B cell (primary cell): Measurements from ENCODE around the gene NRAP. TPM values are rescaled to one million over a fixed set of nuclear protein-coding genes. Genes with fewer than 3 reads are reported as not detected.

Source experiments
- ATAC-seq: fragments of 200-7000 bp; cut with Tn5 transposase; one replicate; pipeline ENCODE4 v1.10.0; 2021; ENCODE audit warnings: low read depth, mild to moderate bottlenecking, moderate number of reproducible peaks, moderate library complexity
- CTCF ChIA-PET: fragments of 350-600 bp; sonication (Branson Sonifier 250); formaldehyde crosslinking; loops from one replicate; lab custom pipeline; 2021; ENCODE audit warnings: antibody characterized with exemption, inconsistent platforms; lab: Charles Lee
- POLR2A ChIA-PET: fragments of 350-600 bp; sonication (Branson Sonifier 250); formaldehyde crosslinking; loops from one replicate; lab custom pipeline; 2021; ENCODE audit warnings: antibody characterized with exemption; lab: Charles Lee
- DNase-seq: peaks from one replicate; pipeline ENCODE4 v3.0.0; 2013
- H2AFZ ChIP-seq: 2 replicates; pipeline ENCODE4 v1.6.1; 2012; ENCODE audit warnings: mild to moderate bottlenecking, low read depth, low read length; ENCODE audit not compliant: insufficient read depth, poor library complexity, severe bottlenecking
- H3K27ac ChIP-seq, 2 donors: 1 replicate in 1 of 2; 2 replicates in 1 of 2; pipeline ENCODE4 v1.5.1; 2012 to 2013; ENCODE audit warnings: low read length in 2 of 2, mild to moderate bottlenecking in 2 of 2, moderate library complexity in 1 of 2
- H3K27me3 ChIP-seq, 4 experiments: fragments of 200-600 bp in 1 of 4; sonication (generic) in 1 of 4; replicated peaks in 1 of 4; 1 replicate in 2 of 4; 2 replicates in 2 of 4; pipeline versions ENCODE4 v1.6.1 to v1.7.0; 2013 to 2016; ENCODE audit warnings: low read length in 3 of 4, mild to moderate bottlenecking in 2 of 4, mixed read lengths in 1 of 4, moderate library complexity in 1 of 4; ENCODE audit not compliant: insufficient read depth in 4 of 4, control insufficient read depth in 3 of 4; ENCODE audit errors: control extremely low read depth in 1 of 4
- H3K36me3 ChIP-seq, 2 experiments: replicated peaks in 1 of 2; 1 replicate in 1 of 2; 2 replicates in 1 of 2; pipeline versions ENCODE4 v1.6.1 to v1.7.1; 2013; ENCODE audit warnings: low read length in 1 of 2; ENCODE audit not compliant: insufficient read depth in 2 of 2, control insufficient read depth in 1 of 2; ENCODE audit errors: control extremely low read depth in 1 of 2, extremely low read depth in 1 of 2
- H3K4me1 ChIP-seq, 2 donors: fragments of 200-600 bp in 1 of 2; sonication (generic) in 1 of 2; 1 replicate in 1 of 2; 2 replicates in 1 of 2; pipeline versions ENCODE4 v1.5.1 to v1.6.1; 2013 to 2017; ENCODE audit warnings: low read length in 2 of 2; ENCODE audit not compliant: control insufficient read depth in 2 of 2, insufficient read depth in 2 of 2
- H3K4me2 ChIP-seq: replicated peaks from 2 replicates; pipeline ENCODE3; 2012; ENCODE audit warnings: mild to moderate bottlenecking, low read depth, low read length; ENCODE audit not compliant: poor library complexity, severe bottlenecking
- H3K4me3 ChIP-seq, 5 experiments: fragments of 200-600 bp in 1 of 5; sonication (generic) in 1 of 5; 1 replicate in 3 of 5; 2 replicates in 2 of 5; pipeline versions ENCODE4 v1.5.1 to v1.7.0; 2011 to 2016; ENCODE audit warnings: low read length in 4 of 5, mild to moderate bottlenecking in 4 of 5, low read depth in 2 of 5, control low read depth in 1 of 5, moderate library complexity in 1 of 5; ENCODE audit not compliant: insufficient read depth in 1 of 5; ENCODE audit errors: control extremely low read depth in 1 of 5, extremely low read depth in 1 of 5
- H3K79me2 ChIP-seq: fragments of 200-600 bp; sonication (generic); one replicate; pipeline ENCODE4 v1.6.0; 2016; ENCODE audit warnings: low read length; ENCODE audit not compliant: control insufficient read depth, insufficient read depth
- H3K9ac ChIP-seq: fragments of 200-600 bp; sonication (generic); 2 replicates; pipeline ENCODE4 v1.6.1; 2017; ENCODE audit warnings: mild to moderate bottlenecking, low read length, moderate library complexity
- H3K9me3 ChIP-seq, 3 donors: one replicate each; pipeline versions ENCODE4 v1.6.1 to v1.7.1; 2013; ENCODE audit warnings: low read length in 2 of 3; ENCODE audit not compliant: control insufficient read depth in 2 of 3, insufficient read depth in 1 of 3; ENCODE audit errors: control extremely low read depth in 1 of 3
- H4K20me1 ChIP-seq: 2 replicates; pipeline ENCODE4 v1.6.0; 2012; ENCODE audit warnings: mild to moderate bottlenecking, low read length; ENCODE audit not compliant: insufficient read depth, control insufficient read depth, poor library complexity, severe bottlenecking
- H3K27ac Mint-ChIP-seq: one replicate; pipeline ENCODE4 v1.8.0; 2021; ENCODE audit warnings: mixed read lengths
- H3K27me3 Mint-ChIP-seq: one replicate; pipeline ENCODE4 v1.8.0; 2021; ENCODE audit warnings: mixed read lengths
- H3K4me1 Mint-ChIP-seq: one replicate; pipeline ENCODE4 v1.8.0; 2021; ENCODE audit warnings: mixed read lengths
- H3K4me3 Mint-ChIP-seq: one replicate; pipeline ENCODE4 v1.8.0; 2021; ENCODE audit warnings: mixed read lengths
- H3K9me3 Mint-ChIP-seq: one replicate; pipeline ENCODE4 v1.8.0; 2022; ENCODE audit warnings: mixed read lengths; ENCODE audit not compliant: insufficient read depth
- CTCF ChIP-seq: fragments of 200-600 bp; IDR thresholded peaks from one replicate; pipeline ENCODE4 v1.8.0; 2022; ENCODE audit warnings: antibody characterized with exemption, mild to moderate bottlenecking
- EZH2 ChIP-seq: IDR thresholded peaks from 2 replicates; pipeline ENCODE4 v1.6.1; 2012; ENCODE audit warnings: borderline replicate concordance, low read depth, mild to moderate bottlenecking, moderate library complexity, low read length; ENCODE audit not compliant: insufficient read depth, poor library complexity, severe bottlenecking
- WGBS: methylation state at CpG from one replicate; pipeline ENCODE4 v1.1.5; 2013; ENCODE audit warnings: missing lambda C conversion rate; ENCODE audit not compliant: insufficient coverage; 5-methylcytosine and 5-hydroxymethylcytosine counted together
- intact Hi-C: fragments of 100-400 bp; cut with micrococcal nuclease; formaldehyde crosslinking; loops from one replicate; pipeline ENCODE4 v1.10.0; 2022
- polyA plus RNA-seq: library from polyadenylated mRNA; depleted of rRNA; stranded (reverse); fragments of >200 nt; gene quantifications from 2 replicates; pipeline ENCODE4 v1.2.3, GENCODE V29; 2012
- total RNA-seq, 2 donors: library from RNA; stranded (reverse); fragments of 120-200 nt in 1 of 2; gene quantifications; 1 replicate in 1 of 2; 2 replicates in 1 of 2; pipeline versions ENCODE4 v1.2.3 to v1.2.4, GENCODE V29; 2013 to 2022

The NRAP gene
- total and polyA plus RNA-seq, 2 donors (not counting 1 experiment from before 2014, with no cell fraction given) = not detected

GRCh38 chr10:113711142-113711541, 47.3 kb upstream of the NRAP start:
- ATAC-seq (no peak), DNase-seq (no peak)
- ChIA-PET POLR2A (no interaction called here), CTCF (no interaction called here)
- no peak overlapping the region for H3K4me3 Mint-ChIP-seq
- intact Hi-C loops = no loop called here
- peaks cover 53% of the 10 kb centered on the region for H4K20me1 ChIP-seq
- no peaks in the 10 kb centered on the region for H3K27me3 ChIP-seq
- H3K9ac ChIP-seq = no peak overlapping the region
- H3K4me1 Mint-ChIP-seq = peaks cover 34% of the 10 kb centered on the region
- 90% methylated on average over 2 of the region's 2 CpGs for WGBS
- H3K4me1 ChIP-seq = peaks cover 0 to 4% of the 10 kb centered on the region in 2 donors
- no peaks in the 10 kb centered on the region for H3K9me3 Mint-ChIP-seq
- H3K9me3 ChIP-seq = no peaks in the 10 kb centered on the region
- H3K79me2 ChIP-seq = peaks cover 37% of the 10 kb centered on the region
- TF ChIP-seq CTCF (no peak), EZH2 (no peak)
- no peaks in the 10 kb centered on the region for H3K27me3 Mint-ChIP-seq
- H3K27ac Mint-ChIP-seq = no peak overlapping the region
- peaks cover 0 to 6% of the 10 kb centered on the region in 2 experiments for H3K36me3 ChIP-seq
- no peak overlapping the region for H2AFZ ChIP-seq
- H3K27ac ChIP-seq = no peak overlapping the region
- no peak overlapping the region for H3K4me2 ChIP-seq
- H3K4me3 ChIP-seq = no peak overlapping the region

DNA sequence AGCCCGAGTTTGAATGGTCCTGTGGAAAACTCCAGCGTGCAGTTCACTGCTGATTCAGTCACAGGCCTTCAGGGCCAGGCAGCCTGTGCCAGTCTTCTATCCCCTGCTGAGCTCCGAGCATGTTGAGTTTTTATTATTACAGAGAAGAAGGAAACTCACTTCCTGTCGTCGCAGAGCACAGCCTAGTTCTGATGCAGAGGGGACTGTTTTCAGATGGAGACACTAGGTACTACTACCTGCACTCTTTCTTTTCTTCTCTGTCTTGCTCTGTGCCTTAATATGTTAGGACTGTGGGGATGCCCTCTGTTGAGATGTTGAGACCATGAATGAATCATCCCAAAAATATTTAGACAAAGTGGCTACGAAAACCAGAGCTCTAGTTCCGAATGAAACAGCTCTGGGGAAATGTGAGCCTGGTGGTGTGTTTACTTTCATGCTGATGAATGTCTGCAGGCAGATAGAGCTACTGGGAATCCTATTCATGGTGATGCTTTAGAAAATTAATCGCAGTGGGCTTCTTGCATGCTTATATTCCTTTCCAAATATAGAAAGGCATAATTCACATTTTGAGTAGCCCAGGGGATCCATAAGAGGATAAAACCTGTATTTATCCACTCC, 45.5 kb upstream of the NRAP start:
- Histone ChIP-seq H4K20me1 (peaks cover 59% of the 10 kb centered on the region), H3K9ac (no peak overlapping the region), H3K4me3 (no peak overlapping the region), H3K9me3 (no peaks in the 10 kb centered on the region), H3K27me3 (no peaks in the 10 kb centered on the region), H3K27ac (no peak overlapping the region), H2AFZ (no peak overlapping the region), H3K4me2 (no peak overlapping the region), H3K36me3 (peaks cover 0 to 4% of the 10 kb centered on the region in 2 experiments), H3K4me1 (no peaks in the 10 kb centered on the region), H3K79me2 (peaks cover 41% of the 10 kb centered on the region)
- Mint-ChIP-seq H3K4me3 (no peak overlapping the region), H3K9me3 (no peaks in the 10 kb centered on the region), H3K27me3 (no peaks in the 10 kb centered on the region), H3K4me1 (peaks cover 27% of the 10 kb centered on the region), H3K27ac (no peak overlapping the region)
- 72% methylated on average over 2 of the region's 8 CpGs for WGBS
- CTCF ChIA-PET = interaction anchor here (0.6 kb wide), 1 partner anchor 30 kb away, joined by 3 read pairs; the partner anchor contains the start of gene CASP7
- intact Hi-C loops = no loop called here
- POLR2A ChIA-PET = no interaction called here
- TF ChIP-seq CTCF (no peak), EZH2 (no peak)
- DNase-seq (no peak), ATAC-seq (no peak)
